Fibroblast of lung (primary cell): ENCODE measurements around the gene SEC14L1. TPM values are rescaled to one million over a fixed set of nuclear protein-coding genes. Genes with fewer than 3 reads are reported as not detected.

Experiments
- DNase-seq, 2 donors: peaks; one replicate each; pipeline versions ENCODE4 v3.0.0 to v3.0.0-alpha.2; 2010; ENCODE audit warnings: low read depth in 2 of 2
- H2AFZ ChIP-seq: 2 replicates; pipeline ENCODE4 v1.5.1; 2012; ENCODE audit warnings: low read length, control low read depth, inconsistent platforms
- H3K27ac ChIP-seq: 2 replicates; pipeline ENCODE4 v1.5.1; 2011; ENCODE audit warnings: low read length, control low read depth; ENCODE audit not compliant: insufficient read depth
- H3K27me3 ChIP-seq: 2 replicates; pipeline ENCODE4 v1.5.1; 2011; ENCODE audit warnings: mild to moderate bottlenecking, low read length; ENCODE audit not compliant: control insufficient read depth, insufficient read depth
- H3K36me3 ChIP-seq: 2 replicates; pipeline ENCODE4 v1.5.1; 2011; ENCODE audit warnings: low read length; ENCODE audit not compliant: control insufficient read depth, insufficient read depth
- H3K4me1 ChIP-seq: 2 replicates; pipeline ENCODE4 v1.5.1; 2011; ENCODE audit warnings: low read length; ENCODE audit not compliant: control insufficient read depth, insufficient read depth; ENCODE audit errors: extremely low read depth
- H3K4me2 ChIP-seq: 2 replicates; pipeline ENCODE4 v1.5.1; 2011; ENCODE audit warnings: low read length, control low read depth; ENCODE audit not compliant: insufficient read depth; ENCODE audit errors: extremely low read depth
- H3K4me3 ChIP-seq, 4 experiments: fragments of 200-600 bp in 1 of 4; sonication (generic) in 1 of 4; replicated peaks in 1 of 4; 2 replicates each; pipeline ENCODE4 v1.5.1; 2011 to 2016; ENCODE audit warnings: low read length in 4 of 4, low read depth in 3 of 4, mild to moderate bottlenecking in 3 of 4, control low read depth in 2 of 4, inconsistent platforms in 1 of 4, mixed read lengths in 1 of 4; ENCODE audit not compliant: insufficient read depth in 1 of 4; ENCODE audit errors: control extremely low read depth in 1 of 4
- H3K79me2 ChIP-seq: 2 replicates; pipeline ENCODE4 v1.5.1; 2012; ENCODE audit warnings: mild to moderate bottlenecking, low read length, inconsistent platforms; ENCODE audit not compliant: control insufficient read depth, insufficient read depth
- H3K9ac ChIP-seq: 2 replicates; pipeline ENCODE4 v1.5.1; 2011; ENCODE audit warnings: mild to moderate bottlenecking, low read length, control low read depth; ENCODE audit not compliant: insufficient read depth
- H3K9me3 ChIP-seq: 2 replicates; pipeline ENCODE4 v1.5.1; 2012; ENCODE audit warnings: low read depth, low read length; ENCODE audit not compliant: control insufficient read depth, insufficient read depth
- H4K20me1 ChIP-seq: 2 replicates; pipeline ENCODE4 v1.5.1; 2011; ENCODE audit warnings: low read length; ENCODE audit not compliant: control insufficient read depth, insufficient read depth; ENCODE audit errors: extremely low read depth
- EZH2 ChIP-seq: IDR thresholded peaks from 2 replicates; pipeline ENCODE4 v1.5.1; 2012; ENCODE audit warnings: low read length, control low read depth, mild to moderate bottlenecking; ENCODE audit errors: missing control alignments
- polyA plus RNA-seq, 2 donors: library from polyadenylated mRNA; depleted of rRNA in 1 of 2; stranded (reverse) in 1 of 2; unstranded in 1 of 2; fragments of >200 nt; gene quantifications; 2 replicates each; pipeline ENCODE4 v1.2.1, GENCODE V29; 2011 to 2012; ENCODE audit warnings: missing spikeins in 1 of 2
- total RNA-seq: library from RNA; depleted of rRNA; stranded (reverse); fragments of >200 nt; gene quantifications from 2 replicates; pipeline ENCODE4 v1.2.1, GENCODE V29; 2014
- TF ChIP-seq, protein P1 (sequence below), 2 donors: IDR thresholded peaks in 1 of 2; conservative IDR thresholded peaks in 1 of 2; 1 replicate in 1 of 2; 2 replicates in 1 of 2; pipeline ENCODE4 v1.5.1; 2011 to 2012; ENCODE audit warnings: low read length in 2 of 2, control low read depth in 1 of 2, inconsistent platforms in 1 of 2, low read depth in 1 of 2, mild to moderate bottlenecking in 1 of 2

The SEC14L1 gene
- total and polyA plus RNA-seq, 2 donors (not counting 1 experiment from before 2014, with no cell fraction given): 21.1 to 32.9 TPM

GRCh38 chr17:77214328-77214727 is 73.6 kb downstream of the SEC14L1 start:
- Histone ChIP-seq H4K20me1 (no peaks in the 10 kb centered on the region), H3K27ac (no peak overlapping the region), H3K9ac (no peak overlapping the region), H2AFZ (no peak overlapping the region), H3K4me1 (no peaks in the 10 kb centered on the region), H3K4me2 (no peak overlapping the region), H3K9me3 (no peaks in the 10 kb centered on the region), H3K36me3 (peaks cover 38% of the 10 kb centered on the region), H3K27me3 (no peaks in the 10 kb centered on the region), H3K79me2 (no peaks in the 10 kb centered on the region), H3K4me3 (no peak overlapping the region)
- no peak for DNase-seq
- no peak for TF ChIP-seq EZH2
- TF ChIP-seq, protein P1, sequence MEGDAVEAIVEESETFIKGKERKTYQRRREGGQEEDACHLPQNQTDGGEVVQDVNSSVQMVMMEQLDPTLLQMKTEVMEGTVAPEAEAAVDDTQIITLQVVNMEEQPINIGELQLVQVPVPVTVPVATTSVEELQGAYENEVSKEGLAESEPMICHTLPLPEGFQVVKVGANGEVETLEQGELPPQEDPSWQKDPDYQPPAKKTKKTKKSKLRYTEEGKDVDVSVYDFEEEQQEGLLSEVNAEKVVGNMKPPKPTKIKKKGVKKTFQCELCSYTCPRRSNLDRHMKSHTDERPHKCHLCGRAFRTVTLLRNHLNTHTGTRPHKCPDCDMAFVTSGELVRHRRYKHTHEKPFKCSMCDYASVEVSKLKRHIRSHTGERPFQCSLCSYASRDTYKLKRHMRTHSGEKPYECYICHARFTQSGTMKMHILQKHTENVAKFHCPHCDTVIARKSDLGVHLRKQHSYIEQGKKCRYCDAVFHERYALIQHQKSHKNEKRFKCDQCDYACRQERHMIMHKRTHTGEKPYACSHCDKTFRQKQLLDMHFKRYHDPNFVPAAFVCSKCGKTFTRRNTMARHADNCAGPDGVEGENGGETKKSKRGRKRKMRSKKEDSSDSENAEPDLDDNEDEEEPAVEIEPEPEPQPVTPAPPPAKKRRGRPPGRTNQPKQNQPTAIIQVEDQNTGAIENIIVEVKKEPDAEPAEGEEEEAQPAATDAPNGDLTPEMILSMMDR (conservative IDR thresholded peaks at IDR 0.05 in 1 of 2, IDR thresholded peaks at IDR 0.05 in 1 of 2; ENCODE audit: low read depth in 1 of 2, low read length in 2 of 2): no peak

DNA sequence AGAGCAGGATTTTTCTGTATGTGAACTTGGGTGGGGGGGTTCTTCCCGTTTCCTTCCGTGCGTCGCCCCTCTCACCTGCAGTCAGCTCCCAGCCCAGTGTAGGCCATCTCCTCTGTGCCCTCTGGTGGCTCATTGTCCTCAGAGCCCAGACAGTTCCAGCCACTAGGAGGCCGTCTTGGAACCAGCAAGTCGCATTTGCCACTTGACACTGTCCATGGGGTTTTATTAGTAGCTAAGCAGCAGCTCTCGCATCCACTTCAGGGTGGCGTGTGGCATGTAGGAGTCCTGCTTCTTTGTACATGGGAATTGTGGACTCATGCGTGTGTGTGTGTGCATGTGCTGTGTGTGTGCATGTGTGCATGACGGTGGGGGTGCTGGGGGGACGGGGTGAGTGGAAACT is 74.0 kb downstream of the SEC14L1 start:
- no peaks in the 10 kb centered on the region for H3K4me1 ChIP-seq
- H4K20me1 ChIP-seq: no peaks in the 10 kb centered on the region
- no peaks in the 10 kb centered on the region for H3K79me2 ChIP-seq
- H3K4me3 ChIP-seq: no peak overlapping the region
- no peak overlapping the region for H3K9ac ChIP-seq
- H3K27ac ChIP-seq: no peak overlapping the region
- H3K36me3 ChIP-seq: peaks cover 37% of the 10 kb centered on the region
- no peak overlapping the region for H2AFZ ChIP-seq
- no peaks in the 10 kb centered on the region for H3K27me3 ChIP-seq
- H3K4me2 ChIP-seq: no peak overlapping the region
- DNase-seq: peak; percentile 23 to 54
- no peaks in the 10 kb centered on the region for H3K9me3 ChIP-seq
- TF ChIP-seq EZH2: no peak
- TF ChIP-seq, protein P1 (conservative IDR thresholded peaks at IDR 0.05 in 1 of 2, IDR thresholded peaks at IDR 0.05 in 1 of 2; ENCODE audit: low read depth in 1 of 2, low read length in 2 of 2): peak; percentile 37 to 66

- Histone ChIP-seq H2AFZ (no peak overlapping the region), H3K4me3 (no peak overlapping the region), H3K4me2 (no peak overlapping the region), H3K4me1 (no peaks in the 10 kb centered on the region), H4K20me1 (no peaks in the 10 kb centered on the region), H3K27ac (no peak overlapping the region), H3K27me3 (no peaks in the 10 kb centered on the region), H3K79me2 (no peaks in the 10 kb centered on the region), H3K9me3 (no peaks in the 10 kb centered on the region), H3K9ac (no peak overlapping the region), H3K36me3 (peaks cover 33% of the 10 kb centered on the region)
- no peak for DNase-seq
- TF ChIP-seq, protein P1 (conservative IDR thresholded peaks at IDR 0.05 in 1 of 2, IDR thresholded peaks at IDR 0.05 in 1 of 2; ENCODE audit: low read depth in 1 of 2, low read length in 2 of 2): no peak
- no peak for TF ChIP-seq EZH2
Observed at GRCh38 chr17:77215281-77215680, 74.5 kb downstream of the SEC14L1 start.
